B cell (primary cell): ENCODE results near the gene OPN1MW. TPM values are rescaled to one million over a fixed set of nuclear protein-coding genes. Genes with fewer than 3 reads are reported as not detected.
"Not testable (repeated sequence)": the region's sequence is repeated elsewhere in the genome, so short reads cannot be mapped to it uniquely, and the experiment has no call there.

Experiments
- ATAC-seq: fragments of 200-7000 bp; cut with Tn5 transposase; one replicate; pipeline ENCODE4 v1.10.0; 2021; ENCODE audit warnings: low read depth, mild to moderate bottlenecking, moderate number of reproducible peaks, moderate library complexity
- CTCF ChIA-PET: fragments of 350-600 bp; sonication (Branson Sonifier 250); formaldehyde crosslinking; loops from one replicate; lab custom pipeline; 2021; ENCODE audit warnings: antibody characterized with exemption, inconsistent platforms; lab: Charles Lee
- POLR2A ChIA-PET: fragments of 350-600 bp; sonication (Branson Sonifier 250); formaldehyde crosslinking; loops from one replicate; lab custom pipeline; 2021; ENCODE audit warnings: antibody characterized with exemption; lab: Charles Lee
- DNase-seq: peaks from one replicate; pipeline ENCODE4 v3.0.0; 2013
- H2AFZ ChIP-seq: 2 replicates; pipeline ENCODE4 v1.6.1; 2012; ENCODE audit warnings: mild to moderate bottlenecking, low read depth, low read length; ENCODE audit not compliant: insufficient read depth, poor library complexity, severe bottlenecking
- H3K27ac ChIP-seq, 2 donors: 1 replicate in 1 of 2; 2 replicates in 1 of 2; pipeline ENCODE4 v1.5.1; 2012 to 2013; ENCODE audit warnings: low read length in 2 of 2, mild to moderate bottlenecking in 2 of 2, moderate library complexity in 1 of 2
- H3K27me3 ChIP-seq, 4 experiments: fragments of 200-600 bp in 1 of 4; sonication (generic) in 1 of 4; replicated peaks in 1 of 4; 1 replicate in 2 of 4; 2 replicates in 2 of 4; pipeline versions ENCODE4 v1.6.1 to v1.7.0; 2013 to 2016; ENCODE audit warnings: low read length in 3 of 4, mild to moderate bottlenecking in 2 of 4, mixed read lengths in 1 of 4, moderate library complexity in 1 of 4; ENCODE audit not compliant: insufficient read depth in 4 of 4, control insufficient read depth in 3 of 4; ENCODE audit errors: control extremely low read depth in 1 of 4
- H3K36me3 ChIP-seq, 2 experiments: replicated peaks in 1 of 2; 1 replicate in 1 of 2; 2 replicates in 1 of 2; pipeline versions ENCODE4 v1.6.1 to v1.7.1; 2013; ENCODE audit warnings: low read length in 1 of 2; ENCODE audit not compliant: insufficient read depth in 2 of 2, control insufficient read depth in 1 of 2; ENCODE audit errors: control extremely low read depth in 1 of 2, extremely low read depth in 1 of 2
- H3K4me1 ChIP-seq, 2 donors: fragments of 200-600 bp in 1 of 2; sonication (generic) in 1 of 2; 1 replicate in 1 of 2; 2 replicates in 1 of 2; pipeline versions ENCODE4 v1.5.1 to v1.6.1; 2013 to 2017; ENCODE audit warnings: low read length in 2 of 2; ENCODE audit not compliant: control insufficient read depth in 2 of 2, insufficient read depth in 2 of 2
- H3K4me2 ChIP-seq: replicated peaks from 2 replicates; pipeline ENCODE3; 2012; ENCODE audit warnings: mild to moderate bottlenecking, low read depth, low read length; ENCODE audit not compliant: poor library complexity, severe bottlenecking
- H3K4me3 ChIP-seq, 5 experiments: fragments of 200-600 bp in 1 of 5; sonication (generic) in 1 of 5; 1 replicate in 3 of 5; 2 replicates in 2 of 5; pipeline versions ENCODE4 v1.5.1 to v1.7.0; 2011 to 2016; ENCODE audit warnings: low read length in 4 of 5, mild to moderate bottlenecking in 4 of 5, low read depth in 2 of 5, control low read depth in 1 of 5, moderate library complexity in 1 of 5; ENCODE audit not compliant: insufficient read depth in 1 of 5; ENCODE audit errors: control extremely low read depth in 1 of 5, extremely low read depth in 1 of 5
- H3K79me2 ChIP-seq: fragments of 200-600 bp; sonication (generic); one replicate; pipeline ENCODE4 v1.6.0; 2016; ENCODE audit warnings: low read length; ENCODE audit not compliant: control insufficient read depth, insufficient read depth
- H3K9ac ChIP-seq: fragments of 200-600 bp; sonication (generic); 2 replicates; pipeline ENCODE4 v1.6.1; 2017; ENCODE audit warnings: mild to moderate bottlenecking, low read length, moderate library complexity
- H3K9me3 ChIP-seq, 3 donors: one replicate each; pipeline versions ENCODE4 v1.6.1 to v1.7.1; 2013; ENCODE audit warnings: low read length in 2 of 3; ENCODE audit not compliant: control insufficient read depth in 2 of 3, insufficient read depth in 1 of 3; ENCODE audit errors: control extremely low read depth in 1 of 3
- H4K20me1 ChIP-seq: 2 replicates; pipeline ENCODE4 v1.6.0; 2012; ENCODE audit warnings: mild to moderate bottlenecking, low read length; ENCODE audit not compliant: insufficient read depth, control insufficient read depth, poor library complexity, severe bottlenecking
- H3K27ac Mint-ChIP-seq: one replicate; pipeline ENCODE4 v1.8.0; 2021; ENCODE audit warnings: mixed read lengths
- H3K27me3 Mint-ChIP-seq: one replicate; pipeline ENCODE4 v1.8.0; 2021; ENCODE audit warnings: mixed read lengths
- H3K4me1 Mint-ChIP-seq: one replicate; pipeline ENCODE4 v1.8.0; 2021; ENCODE audit warnings: mixed read lengths
- H3K4me3 Mint-ChIP-seq: one replicate; pipeline ENCODE4 v1.8.0; 2021; ENCODE audit warnings: mixed read lengths
- H3K9me3 Mint-ChIP-seq: one replicate; pipeline ENCODE4 v1.8.0; 2022; ENCODE audit warnings: mixed read lengths; ENCODE audit not compliant: insufficient read depth
- WGBS: methylation state at CpG from one replicate; pipeline ENCODE4 v1.1.5; 2013; ENCODE audit warnings: missing lambda C conversion rate; ENCODE audit not compliant: insufficient coverage; 5-methylcytosine and 5-hydroxymethylcytosine counted together
- intact Hi-C: fragments of 100-400 bp; cut with micrococcal nuclease; formaldehyde crosslinking; loops from one replicate; pipeline ENCODE4 v1.10.0; 2022
- polyA plus RNA-seq: library from polyadenylated mRNA; depleted of rRNA; stranded (reverse); fragments of >200 nt; gene quantifications from 2 replicates; pipeline ENCODE4 v1.2.3, GENCODE V29; 2012
- total RNA-seq, 2 donors: library from RNA; stranded (reverse); fragments of 120-200 nt in 1 of 2; gene quantifications; 1 replicate in 1 of 2; 2 replicates in 1 of 2; pipeline versions ENCODE4 v1.2.3 to v1.2.4, GENCODE V29; 2013 to 2022

OPN1MW gene
- total and polyA plus RNA-seq, 2 donors (not counting 1 experiment from before 2014, with no cell fraction given), result not detected

- H3K4me2 ChIP-seq, H3K36me3 ChIP-seq, H3K4me3 ChIP-seq, H3K27me3 Mint-ChIP-seq, DNase-seq, H3K27me3 ChIP-seq, intact Hi-C loops, H3K27ac Mint-ChIP-seq, H3K79me2 ChIP-seq, H3K4me1 Mint-ChIP-seq, H3K4me1 ChIP-seq, POLR2A ChIA-PET, H3K27ac ChIP-seq, H3K9ac ChIP-seq, H3K9me3 ChIP-seq, H3K4me3 Mint-ChIP-seq, H3K9me3 Mint-ChIP-seq, H2AFZ ChIP-seq, H4K20me1 ChIP-seq, ATAC-seq, CTCF ChIA-PET: not testable (repeated sequence)
- no CpG with 5 or more reads among the region's 13 CpGs for WGBS
These were observed 14.0 kb upstream of the OPN1MW start for GRCh38 chrX:154168384-154168783.

GRCh38 chrX:154172535-154172943, 9.9 kb upstream of the OPN1MW start:
- H3K27ac ChIP-seq, intact Hi-C loops, H3K9ac ChIP-seq, H3K4me3 Mint-ChIP-seq, H3K27me3 ChIP-seq, POLR2A ChIA-PET, H3K27ac Mint-ChIP-seq, CTCF ChIA-PET, H3K4me2 ChIP-seq, H3K4me1 Mint-ChIP-seq, DNase-seq, H4K20me1 ChIP-seq, H3K27me3 Mint-ChIP-seq, H3K79me2 ChIP-seq, H3K9me3 Mint-ChIP-seq, H3K36me3 ChIP-seq, H3K9me3 ChIP-seq, H2AFZ ChIP-seq, H3K4me1 ChIP-seq, H3K4me3 ChIP-seq: not testable (repeated sequence)
- ATAC-seq, result peak; percentile 94
- no CpG with 5 or more reads among the region's 11 CpGs for whole genome bisulfite sequencing

GRCh38 chrX:154174356-154174755, 8.0 kb upstream of the OPN1MW start:
- POLR2A ChIA-PET, result not testable (repeated sequence)

DNA sequence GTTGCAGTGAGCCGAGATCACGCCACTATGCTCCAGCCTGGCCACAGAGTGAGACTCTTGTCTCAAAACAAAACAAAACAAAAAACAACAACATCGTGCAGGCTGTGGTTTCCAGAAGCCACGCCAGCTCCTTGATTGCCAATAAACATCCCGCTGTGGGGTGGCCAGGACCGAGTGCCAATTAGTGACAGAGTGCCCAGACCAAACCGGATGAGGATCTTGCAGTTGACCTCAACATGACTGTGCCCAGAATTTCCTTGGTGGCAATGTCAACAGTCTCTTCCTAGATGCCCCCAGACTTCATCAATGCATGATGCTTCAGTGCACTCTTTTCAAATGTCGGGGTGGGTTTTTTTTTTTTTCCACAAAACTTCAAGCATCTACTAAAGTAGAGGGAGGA, 1.4 kb downstream of the OPN1MW start:
- no CpG with 5 or more reads among the region's 8 CpGs for WGBS
- H2AFZ ChIP-seq, DNase-seq, H3K9me3 ChIP-seq, H4K20me1 ChIP-seq, H3K27ac ChIP-seq, H3K36me3 ChIP-seq, H3K4me1 Mint-ChIP-seq, ATAC-seq, H3K4me3 Mint-ChIP-seq, H3K27me3 Mint-ChIP-seq, H3K4me1 ChIP-seq, H3K4me3 ChIP-seq, POLR2A ChIA-PET, H3K27me3 ChIP-seq, H3K27ac Mint-ChIP-seq, CTCF ChIA-PET, H3K9me3 Mint-ChIP-seq, H3K9ac ChIP-seq, H3K4me2 ChIP-seq, H3K79me2 ChIP-seq, intact Hi-C loops: not testable (repeated sequence)

More at GRCh38 chrX:154174356-154174755, 8.0 kb upstream of the OPN1MW start:
- H3K4me1 ChIP-seq, H3K4me1 Mint-ChIP-seq, H3K36me3 ChIP-seq, H3K79me2 ChIP-seq, H3K27ac ChIP-seq, H3K27ac Mint-ChIP-seq, H3K27me3 Mint-ChIP-seq, H3K9me3 Mint-ChIP-seq, H2AFZ ChIP-seq, DNase-seq, H4K20me1 ChIP-seq, H3K27me3 ChIP-seq, H3K4me3 Mint-ChIP-seq, H3K9ac ChIP-seq, CTCF ChIA-PET, H3K9me3 ChIP-seq, H3K4me3 ChIP-seq, H3K4me2 ChIP-seq, intact Hi-C loops, ATAC-seq: not testable (repeated sequence)
- WGBS, result no CpG with 5 or more reads among the region's 10 CpGs
